H1 (cell line): ENCODE measurements around the gene KRT7. TPM values are rescaled to one million over a fixed set of nuclear protein-coding genes. Genes with fewer than 3 reads are reported as not detected.

Source experiments
- CTCF ChIA-PET: fragments of 300-600 bp; sonication (Branson Sonifier 250); formaldehyde crosslinking; loops from one replicate; lab custom pipeline; 2021; ENCODE audit not compliant: partially characterized antibody; lab: Charles Lee
- POLR2A ChIA-PET: fragments of 300-600 bp; sonication (Branson Sonifier 250); formaldehyde crosslinking; loops from one replicate; lab custom pipeline; 2021; ENCODE audit warnings: inconsistent platforms; ENCODE audit not compliant: partially characterized antibody; lab: Charles Lee
- DNase-seq, 2 experiments: peaks; one replicate each; pipeline versions ENCODE4 v3.0.0 to v3.0.0-alpha.2; 2010 to 2022; ENCODE audit warnings: low spot score in 2 of 2, low read depth in 1 of 2, mixed read lengths in 1 of 2
- FAIRE-seq: peaks from 2 replicates; lab custom pipeline; 2011; peaks lifted over from hg19 to GRCh38; lab: Jason Lieb, UNC
- H2AFZ ChIP-seq: 2 replicates; pipeline ENCODE4 v1.8.1; 2012; ENCODE audit warnings: low read length, inconsistent platforms
- H2AK5ac ChIP-seq: 2 replicates; pipeline ENCODE4 v1.6.1; 2013; ENCODE audit warnings: low read depth, low read length
- H2BK120ac ChIP-seq: replicated peaks from 2 replicates; pipeline ENCODE3; 2013; ENCODE audit warnings: low read depth, low read length, inconsistent platforms
- H2BK12ac ChIP-seq: 2 replicates; pipeline ENCODE4 v1.6.1; 2013; ENCODE audit warnings: low read depth, low read length
- H2BK15ac ChIP-seq: 2 replicates; pipeline ENCODE4 v1.6.1; 2013; ENCODE audit warnings: low read length
- H2BK20ac ChIP-seq: 2 replicates; pipeline ENCODE4 v1.6.1; 2013; ENCODE audit warnings: low read length
- H2BK5ac ChIP-seq: 2 replicates; pipeline ENCODE4 v1.6.1; 2013; ENCODE audit warnings: low read depth, low read length
- H3K14ac ChIP-seq: 2 replicates; pipeline ENCODE4 v1.6.1; 2013; ENCODE audit warnings: inconsistent platforms; ENCODE audit not compliant: insufficient read length
- H3K18ac ChIP-seq: 2 replicates; pipeline ENCODE4 v1.6.1; 2013; ENCODE audit warnings: low read length; ENCODE audit errors: extremely low read depth
- H3K23ac ChIP-seq: 2 replicates; pipeline ENCODE4 v1.6.1; 2013; ENCODE audit warnings: inconsistent platforms; ENCODE audit not compliant: insufficient read length
- H3K23me2 ChIP-seq: 2 replicates; pipeline ENCODE4 v1.6.1; 2013; ENCODE audit warnings: low read depth, low read length
- H3K27ac ChIP-seq: 2 replicates; pipeline ENCODE4 v1.6.1; 2011; ENCODE audit warnings: low read depth, low read length, inconsistent platforms
- H3K27me3 ChIP-seq, 4 experiments: replicated peaks in 1 of 4; 1 replicate in 1 of 4; 2 replicates in 3 of 4; pipeline versions ENCODE4 v1.6.1 to v1.8.1; 2011 to 2013; ENCODE audit warnings: low read length in 3 of 4, mild to moderate bottlenecking in 3 of 4, inconsistent platforms in 2 of 4, mixed read lengths in 2 of 4, moderate library complexity in 1 of 4; ENCODE audit not compliant: control insufficient read depth in 3 of 4, insufficient read depth in 3 of 4; ENCODE audit errors: extremely low read depth in 1 of 4
- H3K36me3 ChIP-seq, 4 experiments: 2 replicates each; pipeline versions ENCODE4 v1.6.1 to v1.8.1; 2011 to 2013; ENCODE audit warnings: mild to moderate bottlenecking in 4 of 4, low read length in 3 of 4, moderate library complexity in 2 of 4, control low read depth in 1 of 4, inconsistent platforms in 1 of 4; ENCODE audit not compliant: insufficient read depth in 4 of 4, control insufficient read depth in 2 of 4
- H3K4ac ChIP-seq: replicated peaks from 2 replicates; pipeline ENCODE3; 2013; ENCODE audit warnings: low read length, low read depth, mixed read lengths, inconsistent platforms; ENCODE audit not compliant: insufficient read length
- H3K4me1 ChIP-seq, 4 experiments: replicated peaks in 1 of 4; 1 replicate in 1 of 4; 2 replicates in 3 of 4; pipeline versions ENCODE4 v1.6.1 to v1.8.1; 2011 to 2013; ENCODE audit warnings: low read length in 3 of 4, inconsistent platforms in 2 of 4, mixed read lengths in 1 of 4; ENCODE audit not compliant: insufficient read depth in 4 of 4, control insufficient read depth in 3 of 4
- H3K4me2 ChIP-seq, 2 experiments: 2 replicates each; pipeline versions ENCODE4 v1.6.1 to v1.8.1; 2011 to 2013; ENCODE audit warnings: low read depth in 2 of 2, low read length in 2 of 2, control low read depth in 1 of 2, inconsistent platforms in 1 of 2, mild to moderate bottlenecking in 1 of 2; ENCODE audit not compliant: insufficient read depth in 1 of 2
- H3K4me3 ChIP-seq, 4 experiments: fragments of 200-600, 300-600 bp in 1 of 4; sonication (generic), shearing (Covaris generic), sonication (Bioruptor Twin) in 1 of 4; 2 replicates each; pipeline versions ENCODE4 v1.5.1 to v1.8.1; 2011 to 2016; ENCODE audit warnings: low read length in 4 of 4, low read depth in 3 of 4, control low read depth in 2 of 4, inconsistent platforms in 2 of 4, mild to moderate bottlenecking in 2 of 4, mixed read lengths in 1 of 4, moderate library complexity in 1 of 4; ENCODE audit not compliant: insufficient read depth in 2 of 4; ENCODE audit errors: extremely low read depth in 1 of 4
- H3K56ac ChIP-seq: replicated peaks from 2 replicates; pipeline ENCODE3; 2013; ENCODE audit warnings: low read depth, mild to moderate bottlenecking, mixed read lengths, low read length, inconsistent platforms; ENCODE audit not compliant: insufficient read length
- H3K79me1 ChIP-seq: 2 replicates; pipeline ENCODE4 v1.6.1; 2013; ENCODE audit warnings: low read depth, low read length, control low read depth
- H3K79me2 ChIP-seq, 2 experiments: 2 replicates each; pipeline versions ENCODE4 v1.6.1 to v1.8.1; 2012 to 2013; ENCODE audit warnings: low read length in 2 of 2, mild to moderate bottlenecking in 2 of 2, inconsistent platforms in 1 of 2; ENCODE audit not compliant: insufficient read depth in 2 of 2, control insufficient read depth in 1 of 2
- H3K9ac ChIP-seq, 4 experiments: replicated peaks in 1 of 4; 1 replicate in 1 of 4; 2 replicates in 3 of 4; pipeline versions ENCODE4 v1.6.1 to v1.8.1; 2011 to 2013; ENCODE audit warnings: low read depth in 3 of 4, low read length in 3 of 4, control low read depth in 2 of 4, mild to moderate bottlenecking in 2 of 4, moderate library complexity in 2 of 4, inconsistent platforms in 1 of 4; ENCODE audit errors: extremely low read depth in 1 of 4
- H3K9me3 ChIP-seq, 2 experiments: 2 replicates each; pipeline versions ENCODE4 v1.6.1 to v1.8.1; 2012 to 2013; ENCODE audit warnings: mild to moderate bottlenecking in 2 of 2, moderate library complexity in 2 of 2, control low read depth in 1 of 2, inconsistent platforms in 1 of 2, low read depth in 1 of 2, low read length in 1 of 2, mixed read lengths in 1 of 2; ENCODE audit not compliant: insufficient read depth in 2 of 2
- H4K20me1 ChIP-seq, 2 experiments: replicated peaks in 1 of 2; 2 replicates each; pipeline versions ENCODE3 to v1.8.1; 2011 to 2013; ENCODE audit warnings: inconsistent platforms in 2 of 2, low read length in 2 of 2, mild to moderate bottlenecking in 1 of 2; ENCODE audit not compliant: insufficient read depth in 2 of 2, control insufficient read depth in 1 of 2
- H4K5ac ChIP-seq: 2 replicates; pipeline ENCODE4 v1.6.1; 2013; ENCODE audit warnings: low read length, low read depth, mixed read lengths, inconsistent platforms; ENCODE audit not compliant: insufficient read length
- H4K8ac ChIP-seq: 2 replicates; pipeline ENCODE4 v1.8.0; 2013; ENCODE audit warnings: mild to moderate bottlenecking, moderate library complexity, low read length, inconsistent platforms; ENCODE audit not compliant: insufficient read depth; ENCODE audit errors: extremely low read depth
- H4K91ac ChIP-seq: replicated peaks from 2 replicates; pipeline ENCODE3; 2013; ENCODE audit warnings: low read length, mixed read lengths, inconsistent platforms; ENCODE audit not compliant: insufficient read length
- BACH1 ChIP-seq: IDR thresholded peaks from 2 replicates; pipeline ENCODE4 v1.6.1; 2012; ENCODE audit warnings: low read length, improper control_type of control experiment
- EGR1 ChIP-seq: IDR thresholded peaks from 2 replicates; pipeline ENCODE4 v1.6.1; 2011; ENCODE audit warnings: low read depth, low read length, borderline replicate concordance
- EP300 ChIP-seq, 2 experiments: IDR thresholded peaks; 1 replicate in 1 of 2; 2 replicates in 1 of 2; pipeline ENCODE4 v1.6.1; 2011 to 2012; ENCODE audit warnings: low read depth in 2 of 2, low read length in 2 of 2, mild to moderate bottlenecking in 2 of 2, borderline replicate concordance in 1 of 2, inconsistent platforms in 1 of 2, moderate library complexity in 1 of 2
- EZH2 ChIP-seq: fragments of 200-600 bp; sonication (generic); IDR thresholded peaks from 2 replicates; pipeline ENCODE4 v1.7.1; 2012; ENCODE audit warnings: low read depth, mild to moderate bottlenecking, moderate library complexity, low read length, inconsistent platforms; ENCODE audit not compliant: severe bottlenecking
- GABPA ChIP-seq: IDR thresholded peaks from 2 replicates; pipeline ENCODE4 v1.6.1; 2011; ENCODE audit warnings: mild to moderate bottlenecking, low read length, moderate library complexity, borderline replicate concordance; ENCODE audit not compliant: insufficient read depth
- HDAC2 ChIP-seq, 2 experiments: fragments of 300-600 bp in 1 of 2; sonication (generic) in 1 of 2; IDR thresholded peaks; 2 replicates each; pipeline ENCODE4 v1.6.1; 2011 to 2012; ENCODE audit warnings: low read depth in 2 of 2, low read length in 2 of 2, mild to moderate bottlenecking in 2 of 2, moderate library complexity in 2 of 2, borderline replicate concordance in 1 of 2, inconsistent platforms in 1 of 2
- RNF2 ChIP-seq: fragments of 200-900, 300-1000 bp; sonication (generic); IDR thresholded peaks from 2 replicates; pipeline ENCODE4 v1.7.1; 2016; ENCODE audit warnings: borderline replicate concordance, low read depth, mild to moderate bottlenecking, antibody characterized with exemption, low read length; ENCODE audit not compliant: poor library complexity, severe bottlenecking; ENCODE audit errors: missing control alignments
- SIN3A ChIP-seq, 2 experiments: IDR thresholded peaks in 1 of 2; conservative IDR thresholded peaks in 1 of 2; 2 replicates each; pipeline ENCODE4 v1.6.1; 2011 to 2012; ENCODE audit warnings: low read length in 2 of 2, improper control_type of control experiment in 1 of 2, low read depth in 1 of 2, mild to moderate bottlenecking in 1 of 2
- WGBS, 2 experiments: shearing (Covaris generic) in 1 of 2; methylation state at CpG; one replicate each; pipeline versions ENCODE4 v1.1.6 to v1.1.7; 2013 to 2015; ENCODE audit warnings: low lambda C conversion rate in 2 of 2, mixed read lengths in 2 of 2, inconsistent platforms in 1 of 2, low coverage in 1 of 2, missing lambda C conversion rate in 1 of 2; ENCODE audit not compliant: insufficient replicate concordance in 2 of 2, insufficient coverage in 1 of 2, insufficient read length in 1 of 2; ENCODE audit errors: extremely low coverage in 1 of 2, missing lambda C conversion rate in 1 of 2; 5-methylcytosine and 5-hydroxymethylcytosine counted together
- polyA plus RNA-seq, 7 experiments: library from polyadenylated mRNA; depleted of rRNA in 3 of 7; stranded (reverse) in 5 of 7; unstranded in 2 of 7; fragments of >200 nt in 5 of 7; fragments of 200-250 nt in 2 of 7; gene quantifications; 1 replicate in 5 of 7; 2 replicates in 1 of 7; 4 replicates in 1 of 7; pipeline versions ENCODE4 v1.2.1 to v1.2.3, GENCODE V29; 2011 to 2013; ENCODE audit warnings: missing spikeins in 2 of 7, mixed read lengths in 2 of 7
- total RNA-seq: library from RNA; stranded (reverse); fragmentation: NEBNext Ultra II Directional; extraction: Animal tissue kit (Norgen Biotek cat#: 25700); gene quantifications from 2 replicates; pipeline ENCODE4 v1.2.1, GENCODE V29; 2021

The KRT7 gene
- total and polyA plus RNA-seq, 2 of the 8 experiments (the other 6 are each of a cell fraction or from before 2014, with no cell fraction given): 13.2 to 19.0 TPM

GRCh38 chr12:52270541-52271070 lies 37.6 kb downstream of the KRT7 start:
- H2BK5ac ChIP-seq: no peak overlapping the region
- H2BK12ac ChIP-seq: no peak overlapping the region
- H2AK5ac ChIP-seq: no peak overlapping the region
- FAIRE-seq (no peak), DNase-seq (no peak)
- H3K4me2 ChIP-seq: no peak overlapping the region
- WGBS, 2 experiments: 88% methylated on average over 6 of the region's 6 CpGs; no CpG with 5 or more reads in 1 of the 2 experiments
- no peaks in the 10 kb centered on the region for H3K4me1 ChIP-seq
- H3K56ac ChIP-seq: no peak overlapping the region
- no peak overlapping the region for H4K8ac ChIP-seq
- no peaks in the 10 kb centered on the region for H3K36me3 ChIP-seq
- no peak overlapping the region for H2BK20ac ChIP-seq
- no peak overlapping the region for H3K4me3 ChIP-seq
- no peaks in the 10 kb centered on the region for H4K20me1 ChIP-seq
- H4K5ac ChIP-seq: no peak overlapping the region
- no peak overlapping the region for H3K14ac ChIP-seq
- H3K9ac ChIP-seq: no peak overlapping the region; a peak in 1 of 7 replicates
- H3K23ac ChIP-seq: no peak overlapping the region
- H3K79me1 ChIP-seq: no peaks in the 10 kb centered on the region
- TF ChIP-seq SIN3A (conservative IDR thresholded peaks at IDR 0.05 in 1 of 2, IDR thresholded peaks at IDR 0.05 in 1 of 2; ENCODE audit: low read depth in 1 of 2, low read length in 2 of 2) (no peak), BACH1 (no peak), EP300 (IDR thresholded peaks at IDR 0.05; ENCODE audit: borderline replicate concordance in 1 of 2, low read depth in 2 of 2, low read length in 2 of 2) (no peak), EGR1 (no peak), EZH2 (no peak), RNF2 (no peak), GABPA (no peak), HDAC2 (IDR thresholded peaks at IDR 0.05; ENCODE audit: borderline replicate concordance in 1 of 2, low read depth in 2 of 2, low read length in 2 of 2) (no peak)
- no peak overlapping the region for H3K27ac ChIP-seq
- H3K4ac ChIP-seq: no peak overlapping the region
- no peaks in the 10 kb centered on the region; a peak in 1 of 7 replicates for H3K27me3 ChIP-seq
- no peak overlapping the region for H2BK120ac ChIP-seq
- no peak overlapping the region for H3K18ac ChIP-seq
- H2BK15ac ChIP-seq: no peak overlapping the region
- ChIA-PET POLR2A (no interaction called here), CTCF (interaction anchor here (0.7 to 3.0 kb wide), 17 partner anchors 9 to 127 kb away, joined by 3 to 18 read pairs (median 5); no protein-coding TSS in a partner anchor)
- no peak overlapping the region for H4K91ac ChIP-seq
- no peaks in the 10 kb centered on the region for H3K79me2 ChIP-seq
- H3K23me2 ChIP-seq: no peaks in the 10 kb centered on the region
- H2AFZ ChIP-seq: no peak overlapping the region
- H3K9me3 ChIP-seq: no peaks in the 10 kb centered on the region
